Endothelial cell of umbilical vein (primary cell): Measurements from ENCODE around the gene SIGLECL1.

Source experiments
- EZH2 ChIP-seq: IDR thresholded peaks from 2 replicates; pipeline ENCODE4 v1.6.1; 2012; ENCODE audit warnings: borderline replicate concordance, low read depth, mild to moderate bottlenecking, moderate library complexity, low read length, inconsistent platforms; ENCODE audit not compliant: severe bottlenecking
- TF ChIP-seq, protein P1 (sequence below), 2 donors: IDR thresholded peaks; 1 replicate in 1 of 2; 2 replicates in 1 of 2; pipeline ENCODE4 v1.5.1; 2011; ENCODE audit warnings: low read length in 2 of 2, mild to moderate bottlenecking in 2 of 2, moderate library complexity in 2 of 2, control low read depth in 1 of 2, inconsistent platforms in 1 of 2, low read depth in 1 of 2; ENCODE audit not compliant: insufficient read depth in 1 of 2; ENCODE audit errors: extremely low read depth in 1 of 2

DNA sequence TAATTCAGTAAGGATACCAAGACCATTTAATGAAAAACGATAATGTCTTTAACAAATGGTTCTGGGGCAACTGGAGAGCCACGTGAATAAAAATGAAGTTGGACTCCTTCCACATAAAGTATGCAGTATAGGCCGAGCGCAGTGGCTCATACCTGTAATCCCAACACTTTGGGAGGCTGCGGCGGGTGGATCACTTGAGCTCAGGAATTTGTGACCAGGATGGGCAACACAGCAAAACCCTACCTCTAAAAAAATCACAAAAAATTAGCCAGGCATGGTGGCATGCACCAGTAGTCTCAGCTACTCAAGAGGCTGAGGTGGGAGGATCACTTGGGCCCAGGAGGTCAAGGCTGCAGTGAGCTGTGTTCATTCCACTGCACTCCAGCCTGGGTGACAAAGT, 46.6 kb upstream of the SIGLECL1 start:
- TF ChIP-seq, protein P1, sequence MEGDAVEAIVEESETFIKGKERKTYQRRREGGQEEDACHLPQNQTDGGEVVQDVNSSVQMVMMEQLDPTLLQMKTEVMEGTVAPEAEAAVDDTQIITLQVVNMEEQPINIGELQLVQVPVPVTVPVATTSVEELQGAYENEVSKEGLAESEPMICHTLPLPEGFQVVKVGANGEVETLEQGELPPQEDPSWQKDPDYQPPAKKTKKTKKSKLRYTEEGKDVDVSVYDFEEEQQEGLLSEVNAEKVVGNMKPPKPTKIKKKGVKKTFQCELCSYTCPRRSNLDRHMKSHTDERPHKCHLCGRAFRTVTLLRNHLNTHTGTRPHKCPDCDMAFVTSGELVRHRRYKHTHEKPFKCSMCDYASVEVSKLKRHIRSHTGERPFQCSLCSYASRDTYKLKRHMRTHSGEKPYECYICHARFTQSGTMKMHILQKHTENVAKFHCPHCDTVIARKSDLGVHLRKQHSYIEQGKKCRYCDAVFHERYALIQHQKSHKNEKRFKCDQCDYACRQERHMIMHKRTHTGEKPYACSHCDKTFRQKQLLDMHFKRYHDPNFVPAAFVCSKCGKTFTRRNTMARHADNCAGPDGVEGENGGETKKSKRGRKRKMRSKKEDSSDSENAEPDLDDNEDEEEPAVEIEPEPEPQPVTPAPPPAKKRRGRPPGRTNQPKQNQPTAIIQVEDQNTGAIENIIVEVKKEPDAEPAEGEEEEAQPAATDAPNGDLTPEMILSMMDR (IDR thresholded peaks at IDR 0.05; ENCODE audit: extremely low read depth in 1 of 2, insufficient read depth in 1 of 2, low read depth in 1 of 2, low read length in 2 of 2): no peak
- TF ChIP-seq EZH2: no peak
